NCI-H2107 treated with DMSO at 0.1 percent for 48 hours (cell line): Measurements from ENCODE around the gene GLIPR1.
"Not testable (repeated sequence)": the region's sequence is repeated elsewhere in the genome, so short reads cannot be mapped to it uniquely, and the experiment has no call there.

Source experiments
- DNase-seq: peaks from one replicate; lab custom pipeline; 2025; ENCODE audit not compliant: unreplicated experiment; lab: John Stamatoyannopoulos, UW

GLIPR1 gene

GRCh38 chr12:75471902-75472890 is 8.4 kb upstream of the GLIPR1 start:
- no peak for DNase-seq

- no peak for DNase-seq
Measured at GRCh38 chr12:75474116-75474515, 6.4 kb upstream of the GLIPR1 start.

DNA sequence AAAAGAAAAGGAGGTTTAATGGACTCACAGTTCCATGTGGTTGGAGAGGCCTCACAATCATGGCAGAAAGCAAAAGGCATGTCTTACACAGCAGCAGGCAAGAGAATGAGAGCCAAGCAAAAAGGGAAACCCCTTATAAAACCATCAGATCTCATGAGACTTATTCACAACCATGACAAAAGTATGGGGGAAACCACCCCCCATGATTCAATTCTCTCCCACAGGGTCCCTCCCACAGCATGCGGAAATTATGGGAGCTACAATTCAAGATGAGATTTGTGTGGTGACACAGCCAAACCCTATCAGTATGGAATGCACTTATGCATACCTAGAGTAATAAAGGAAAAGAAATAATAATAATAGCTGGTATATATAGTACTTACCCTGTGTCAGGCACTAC is 4.5 kb upstream of the GLIPR1 start:
- DNase-seq: no peak

GRCh38 chr12:75477137-75477536 is 3.4 kb upstream of the GLIPR1 start:
- no peak for DNase-seq

GRCh38 chr12:75478116-75478794 is 2.3 kb upstream of the GLIPR1 start:
- DNase-seq: no peak

GRCh38 chr12:75479963-75480461 is 543 bp upstream of the GLIPR1 start:
- DNase-seq: no peak

GRCh38 chr12:75481013-75481705 is 604 bp downstream of the GLIPR1 start:
- no peak for DNase-seq

- DNase-seq: no peak
Measured at GRCh38 chr12:75481774-75482173, 1.2 kb downstream of the GLIPR1 start.

DNA sequence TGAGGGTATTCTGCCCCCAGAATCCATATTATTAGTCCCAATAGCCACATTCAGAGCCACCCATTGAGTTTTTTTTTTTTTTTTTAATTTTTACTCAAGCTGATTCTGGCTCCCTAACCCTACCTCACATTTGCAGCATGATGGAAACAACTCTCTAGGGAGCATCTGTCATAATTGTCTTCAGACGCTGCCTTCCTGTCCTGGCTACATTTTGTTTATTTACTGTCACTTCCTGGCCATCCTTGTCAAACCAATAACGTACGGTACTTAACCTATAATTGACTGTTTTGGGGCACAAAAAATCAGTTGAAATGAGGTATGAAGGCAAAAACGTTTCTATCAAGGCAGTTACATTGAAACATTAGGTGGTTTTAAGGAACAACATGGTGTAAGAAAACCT is 2.1 kb downstream of the GLIPR1 start:
- no peak for DNase-seq

DNA sequence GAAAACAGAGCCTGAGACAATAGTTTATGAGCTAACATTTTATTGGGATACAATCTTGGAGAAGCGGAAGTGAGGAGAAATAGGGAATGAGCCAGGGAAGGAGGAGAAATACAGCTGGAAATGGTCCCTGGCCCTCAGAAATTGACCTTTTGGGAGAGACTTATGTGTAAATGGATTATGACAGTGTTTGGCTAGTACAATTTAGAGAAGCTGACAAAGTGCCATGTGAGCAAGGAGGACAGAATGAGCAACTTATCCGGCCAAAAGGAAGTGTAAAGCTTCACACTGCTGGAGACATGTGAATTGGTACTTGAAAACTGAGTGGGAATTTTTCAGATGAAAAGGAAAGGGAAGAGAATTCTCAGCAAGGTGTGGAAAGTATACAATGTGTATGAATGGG is 2.9 kb downstream of the GLIPR1 start:
- DNase-seq: no peak

- not testable (repeated sequence) for DNase-seq
Measured at GRCh38 chr12:75484450-75484849, 3.9 kb downstream of the GLIPR1 start.

DNA sequence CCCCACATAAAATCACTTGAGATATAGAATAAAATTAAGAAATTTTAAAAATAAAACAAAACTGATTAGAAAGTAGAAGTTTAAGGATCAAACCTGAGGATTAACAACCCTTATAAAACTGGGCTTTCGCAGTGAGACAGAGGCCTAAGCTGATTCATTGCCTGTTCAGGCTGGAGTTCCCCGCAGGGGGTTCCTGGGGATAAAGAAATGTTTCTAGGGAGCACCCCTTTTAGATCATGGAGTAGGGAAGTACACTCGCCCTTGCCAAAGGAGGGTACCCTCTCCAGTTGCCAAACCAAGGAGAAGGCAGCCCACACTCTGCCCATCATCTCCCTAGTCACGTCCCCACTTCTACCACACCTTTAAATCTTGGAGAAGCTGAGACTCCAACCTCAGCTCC is 6.8 kb downstream of the GLIPR1 start:
- no peak for DNase-seq

DNA sequence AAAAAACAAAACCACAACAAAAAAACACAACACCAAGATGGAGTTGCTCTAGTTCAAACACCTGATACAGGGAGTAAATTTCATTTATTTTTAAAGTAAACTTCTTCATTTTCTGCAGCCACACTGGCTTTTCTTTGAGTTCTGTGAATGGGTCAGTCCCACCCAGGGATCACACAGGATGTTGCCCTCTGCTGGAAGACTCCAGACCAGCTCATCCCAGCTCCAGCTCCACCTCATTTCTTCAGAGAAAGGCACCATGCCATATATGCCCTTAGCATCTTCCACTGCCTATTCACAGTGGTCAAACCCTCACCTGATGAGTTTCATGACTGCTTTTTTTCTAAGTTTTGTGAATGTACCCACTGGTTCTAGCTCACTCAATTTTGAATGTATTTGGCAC is 8.0 kb downstream of the GLIPR1 start:
- no peak for DNase-seq

- DNase-seq: no peak
Measured at GRCh38 chr12:75489187-75489586, 8.6 kb downstream of the GLIPR1 start.

GRCh38 chr12:75489613-75490210 is 9.2 kb downstream of the GLIPR1 start:
- no peak for DNase-seq

GRCh38 chr12:75491169-75491568 is 10.6 kb downstream of the GLIPR1 start:
- no peak for DNase-seq

DNA sequence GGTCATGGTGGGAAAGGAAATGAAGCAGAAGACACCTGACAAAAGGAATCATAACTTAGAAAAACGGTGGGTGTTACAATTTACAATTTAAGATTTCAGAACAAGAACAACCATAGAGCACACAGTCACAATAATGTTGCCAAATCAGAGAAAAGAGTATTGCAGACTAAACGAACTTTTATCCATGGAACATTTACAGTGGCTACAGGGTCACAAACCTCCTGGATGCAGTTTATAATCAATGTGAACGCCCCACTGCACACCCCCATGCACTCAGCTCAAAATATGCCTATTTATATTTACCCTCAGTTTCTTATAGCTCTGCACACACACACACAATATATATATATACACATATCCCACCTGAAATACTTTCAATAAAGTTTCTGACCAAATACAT is 22.9 kb downstream of the GLIPR1 start:
- DNase-seq: no peak

DNA sequence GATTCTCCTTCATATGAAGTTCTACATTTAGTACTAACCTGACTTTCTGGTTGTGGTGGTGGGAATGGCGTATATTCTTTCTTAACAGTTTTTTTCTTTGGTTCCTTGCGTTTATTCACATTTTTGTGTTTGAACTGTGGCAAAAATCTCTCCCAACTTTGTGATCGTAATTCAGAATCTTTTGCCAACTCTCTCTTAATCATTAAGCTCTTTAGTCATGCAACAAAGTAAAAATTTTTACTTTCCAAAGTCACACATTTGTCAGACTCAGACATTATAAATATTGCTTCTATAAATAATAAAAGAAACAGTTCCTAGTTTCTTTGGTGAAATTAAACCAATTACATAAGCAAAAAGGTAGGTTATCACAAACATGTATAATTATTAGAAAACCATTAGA is 23.3 kb downstream of the GLIPR1 start:
- DNase-seq: no peak

DNA sequence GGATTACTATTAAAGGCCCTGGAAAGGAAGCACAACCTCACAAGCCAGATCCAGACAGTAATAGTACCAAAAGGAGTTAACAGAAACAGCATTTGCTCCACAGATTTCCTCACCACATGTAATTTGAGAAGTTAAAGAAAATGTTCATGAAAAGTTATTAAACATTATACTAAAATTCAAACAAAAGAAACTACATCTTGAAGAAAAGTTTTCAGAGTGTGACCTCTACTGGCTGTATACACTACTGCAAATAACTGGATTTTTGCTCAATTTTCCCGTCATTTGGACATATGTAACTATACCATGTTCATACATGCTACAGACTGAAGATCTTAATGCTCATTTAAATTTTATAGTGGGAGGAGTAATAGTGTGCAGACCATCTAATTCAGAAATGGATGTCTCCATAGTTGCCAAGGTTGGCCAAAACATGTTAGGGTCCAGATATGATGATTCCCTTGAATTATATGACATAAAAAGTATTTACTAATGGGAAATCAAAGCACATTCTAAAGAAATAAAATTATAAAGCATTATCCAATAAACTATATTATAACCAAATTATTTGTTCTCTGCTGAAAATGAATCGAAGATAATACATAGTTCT is 25.3 kb downstream of the GLIPR1 start:
- no peak for DNase-seq

DNA sequence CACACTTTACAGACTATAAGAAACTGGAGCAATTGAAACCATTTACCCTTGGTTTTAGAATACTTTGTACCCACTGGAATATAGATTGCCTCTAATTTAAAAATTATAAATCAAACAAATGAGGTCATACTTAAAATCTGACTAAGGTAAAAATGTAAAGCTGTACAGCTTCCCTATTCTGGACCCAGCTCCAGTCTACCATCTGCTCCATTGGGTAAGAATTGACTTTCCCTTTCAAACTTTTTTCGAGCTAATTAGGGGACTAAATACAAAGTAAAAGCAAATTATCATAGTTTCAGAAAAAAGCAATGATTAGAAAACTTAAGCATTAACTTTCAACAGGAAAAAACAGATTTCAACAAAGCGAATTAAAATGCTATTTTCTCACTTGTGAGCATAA is 26.5 kb downstream of the GLIPR1 start:
- DNase-seq: no peak

DNA sequence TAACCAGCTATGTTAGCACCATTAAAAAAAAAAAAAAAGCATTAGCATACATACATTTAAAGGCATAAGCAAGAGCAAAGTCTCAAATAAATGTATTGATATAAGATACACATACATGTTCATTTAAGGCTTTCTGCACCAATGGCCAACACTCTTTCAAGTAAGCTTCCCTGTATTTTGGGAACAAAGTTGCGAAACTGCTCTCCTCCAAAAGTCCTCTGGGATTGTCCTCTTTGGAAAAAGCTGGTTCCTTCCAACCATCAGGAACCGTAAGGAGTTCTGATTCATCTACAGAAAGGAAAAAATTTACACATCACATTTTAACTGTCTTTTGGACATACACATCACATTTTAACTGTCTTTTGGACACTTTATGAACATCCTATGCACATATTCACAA is 27.6 kb downstream of the GLIPR1 start:
- no peak for DNase-seq
